Measurements from ENCODE around the gene NXNL1. TPM values are rescaled to one million over a fixed set of nuclear protein-coding genes. Genes with fewer than 3 reads are reported as not detected.

The NXNL1 gene
- total RNA-seq, 1 donor from 2014 or later: not detected

DNA sequence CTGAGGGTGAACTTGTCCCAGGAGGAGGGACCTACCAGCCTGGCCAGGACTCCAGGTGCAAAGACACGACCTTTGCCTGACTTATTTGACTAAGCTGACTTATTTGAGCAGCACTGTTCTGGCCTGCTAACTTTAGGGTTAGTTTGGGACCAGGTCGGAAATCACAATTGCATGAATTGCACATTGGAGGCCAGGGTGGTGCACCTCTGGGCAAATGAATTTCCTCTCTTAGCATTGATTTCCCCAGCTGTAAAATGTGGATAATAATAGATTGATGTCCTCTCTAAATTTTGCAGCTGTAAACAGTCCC, 53.9 kb downstream of the NXNL1 start:
- Histone ChIP-seq H3K9me3 (ENCODE audit: control insufficient read depth in 3 of 3, low read length in 3 of 3) (no peaks in the 10 kb centered on the region), H3K4me3 (ENCODE audit: low read length in 3 of 3) (peak overlapping the region; percentile 25 to 64 (median 49)), H3K27me3 (ENCODE audit: control insufficient read depth in 3 of 3, insufficient read depth in 3 of 3, low read length in 3 of 3) (peaks cover 0 to 8% (median 0%) of the 10 kb centered on the region in 3 donors), H3K36me3 (ENCODE audit: control insufficient read depth in 3 of 3, insufficient read depth in 3 of 3, low read length in 3 of 3) (no peaks in the 10 kb centered on the region), H3K27ac (ENCODE audit: low read depth, low read length) (peak overlapping the region; percentile 7), H3K4me1 (ENCODE audit: control insufficient read depth in 3 of 3, insufficient read depth in 3 of 3, low read length in 3 of 3) (peaks cover 5 to 19% (median 11%) of the 10 kb centered on the region in 3 donors), H3K9ac (ENCODE audit: low read depth in 1 of 3, low read length in 3 of 3) (peak overlapping the region; percentile 0 to 40 (median 29))

DNA sequence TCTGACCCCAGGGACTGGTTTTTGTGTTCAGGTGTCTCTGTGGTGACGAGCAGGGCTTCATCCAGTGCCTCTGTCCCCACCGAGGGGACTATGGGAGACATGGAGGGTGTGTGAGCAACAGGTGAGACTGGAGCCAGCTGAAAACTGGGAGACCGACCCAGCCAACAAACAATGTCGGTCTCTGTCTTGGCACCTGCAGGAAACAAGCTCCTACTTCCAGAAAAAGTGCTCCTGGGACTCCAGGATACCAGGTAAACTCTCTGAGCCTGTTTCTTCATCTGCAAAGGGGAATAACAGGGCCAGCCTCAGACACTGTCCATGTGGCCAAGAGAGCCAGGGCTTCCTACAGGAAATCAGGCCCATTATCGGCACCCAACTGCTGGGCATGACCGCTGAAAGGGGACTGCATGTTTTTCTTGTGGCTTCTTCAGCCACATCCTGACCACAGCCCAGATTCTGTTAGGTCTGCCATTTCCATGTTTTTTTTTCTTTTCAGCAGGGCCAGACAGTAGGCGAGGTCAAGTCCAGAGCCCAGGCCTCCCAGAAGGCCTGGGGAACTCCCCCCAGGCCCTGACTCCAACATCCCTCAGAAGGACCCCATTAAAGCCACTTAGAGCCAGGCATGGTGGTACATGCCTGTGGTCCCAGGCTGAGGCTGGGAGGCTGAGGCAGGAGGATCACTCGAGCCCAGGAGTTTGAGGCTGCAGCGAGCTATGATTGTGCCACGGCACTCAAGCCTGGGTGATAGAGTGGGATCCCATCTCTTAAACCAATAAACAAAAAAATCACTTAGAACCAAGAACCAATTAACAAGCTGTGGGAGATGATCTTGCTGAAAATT, 54.5 kb downstream of the NXNL1 start:
- Histone ChIP-seq H3K4me1 (ENCODE audit: control insufficient read depth in 3 of 3, insufficient read depth in 3 of 3, low read length in 3 of 3) (peaks cover 5 to 19% (median 11%) of the 10 kb centered on the region in 3 donors), H3K36me3 (ENCODE audit: control insufficient read depth in 3 of 3, insufficient read depth in 3 of 3, low read length in 3 of 3) (no peaks in the 10 kb centered on the region), H3K9me3 (ENCODE audit: control insufficient read depth in 3 of 3, low read length in 3 of 3) (no peaks in the 10 kb centered on the region), H3K4me3 (ENCODE audit: low read length in 3 of 3) (peak overlapping the region; percentile 64 to 65 (median 65)), H3K27ac (ENCODE audit: low read depth, low read length) (peak overlapping the region; percentile 71), H3K9ac (ENCODE audit: low read depth in 1 of 3, low read length in 3 of 3) (peak overlapping the region; percentile 56 to 69 (median 65)), H3K27me3 (ENCODE audit: control insufficient read depth in 3 of 3, insufficient read depth in 3 of 3, low read length in 3 of 3) (peaks cover 0 to 8% (median 0%) of the 10 kb centered on the region in 3 donors)

Other genes starting within 250 kb of the NXNL1 start
- gene USE1, start 245.6 kb downstream of the NXNL1 start, total RNA-seq: 19.3 TPM
- 4.7 TPM for gene OCEL1, start 234.7 kb downstream of the NXNL1 start, total RNA-seq
- gene NR2F6, start 215.0 kb downstream of the NXNL1 start, total RNA-seq: 21.9 TPM
- gene USHBP1, start 196.2 kb downstream of the NXNL1 start, total RNA-seq: 2.1 TPM
- 64.7 TPM for gene BABAM1, start 193.5 kb downstream of the NXNL1 start, total RNA-seq
- 0.52 TPM for gene ANKLE1, start 179.0 kb downstream of the NXNL1 start, total RNA-seq
- gene ABHD8, start 157.5 kb downstream of the NXNL1 start, total RNA-seq: 6.8 TPM
- 11.5 TPM for gene MRPL34, start 155.1 kb downstream of the NXNL1 start, total RNA-seq
- 5.7 TPM for gene DDA1, start 151.4 kb downstream of the NXNL1 start, total RNA-seq
- 1.6 TPM for gene ANO8, start 126.1 kb downstream of the NXNL1 start, total RNA-seq
- gene GTPBP3, start 123.4 kb downstream of the NXNL1 start, total RNA-seq: 4.7 TPM
- 12.5 TPM for gene PLVAP, start 83.6 kb downstream of the NXNL1 start, total RNA-seq
- not detected for gene CCDC194, start 66.7 kb downstream of the NXNL1 start, total RNA-seq
- 11.5 TPM for gene BST2, start 55.3 kb downstream of the NXNL1 start, total RNA-seq
- gene MVB12A, start 40.9 kb downstream of the NXNL1 start, total RNA-seq: 21.9 TPM
- 0.52 TPM for gene TMEM221, start 12.3 kb downstream of the NXNL1 start, total RNA-seq
- 12.0 TPM for gene SLC27A1, start 9.6 kb upstream of the NXNL1 start, total RNA-seq
- gene PGLS, start 50.7 kb upstream of the NXNL1 start, total RNA-seq: 39.1 TPM
- gene COLGALT1, start 94.7 kb upstream of the NXNL1 start, total RNA-seq: 38.1 TPM
- not detected for gene UNC13A, start 227.4 kb upstream of the NXNL1 start, total RNA-seq

Data from skeletal muscle tissue (tissue), 4 donors.